Ishikawa (cell line): Measurements from ENCODE around the gene MED12L.

Experiments used
- CREB1 ChIP-seq: IDR thresholded peaks from 2 replicates; pipeline ENCODE4 v1.6.1; 2012; ENCODE audit warnings: low read depth
- EP300 ChIP-seq: IDR thresholded peaks from 2 replicates; pipeline ENCODE4 v1.6.1; 2012; ENCODE audit warnings: borderline replicate concordance
- FOXM1 ChIP-seq: IDR thresholded peaks from 2 replicates; pipeline ENCODE4 v1.6.1; 2012; ENCODE audit warnings: low read depth, borderline replicate concordance
- TCF12 ChIP-seq: IDR thresholded peaks from 2 replicates; pipeline ENCODE4 v1.6.1; 2012; ENCODE audit warnings: low read depth
- TF ChIP-seq, protein P1 (sequence below): IDR thresholded peaks from 2 replicates; pipeline ENCODE4 v1.6.1; 2012

- TF ChIP-seq FOXM1 (no peak), CREB1 (no peak), TCF12 (no peak), EP300 (no peak)
- TF ChIP-seq, protein P1, sequence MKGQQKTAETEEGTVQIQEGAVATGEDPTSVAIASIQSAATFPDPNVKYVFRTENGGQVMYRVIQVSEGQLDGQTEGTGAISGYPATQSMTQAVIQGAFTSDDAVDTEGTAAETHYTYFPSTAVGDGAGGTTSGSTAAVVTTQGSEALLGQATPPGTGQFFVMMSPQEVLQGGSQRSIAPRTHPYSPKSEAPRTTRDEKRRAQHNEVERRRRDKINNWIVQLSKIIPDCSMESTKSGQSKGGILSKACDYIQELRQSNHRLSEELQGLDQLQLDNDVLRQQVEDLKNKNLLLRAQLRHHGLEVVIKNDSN = no peak
These were observed 33.9 kb upstream of the MED12L start for GRCh38 chr3:151051533-151051932.
